Activated CD8-positive, alpha-beta T cell treated with anti-CD3 and anti-CD28 coated beads, Interleukin-2, amount 10 ng/mL, durations not matched to agents 7 days and 5 days (primary cell): ENCODE results near the gene CTNS. TPM values are rescaled to one million over a fixed set of nuclear protein-coding genes. Genes with fewer than 3 reads are reported as not detected.

Source experiments
- ATAC-seq: fragments of 150-1000 bp; cut with Tn5 transposase; one replicate; pipeline ENCODE4 v1.10.0; 2021; ENCODE audit warnings: moderate library complexity
- CTCF ChIA-PET: fragments of 350-600 bp; sonication (Branson Sonifier 250); formaldehyde crosslinking; loops from one replicate; lab custom pipeline; 2021; ENCODE audit warnings: antibody characterized with exemption; lab: Charles Lee
- POLR2A ChIA-PET: fragments of 350-600 bp; sonication (Branson Sonifier 250); formaldehyde crosslinking; loops from one replicate; lab custom pipeline; 2021; ENCODE audit warnings: antibody characterized with exemption; lab: Charles Lee
- DNase-seq: peaks from one replicate; pipeline ENCODE4 v3.0.0-alpha.2; 2020
- H3K27ac Mint-ChIP-seq: one replicate; pipeline ENCODE4 v1.8.0; 2021; ENCODE audit warnings: mild to moderate bottlenecking, mixed read lengths
- H3K27me3 Mint-ChIP-seq: one replicate; pipeline ENCODE4 v1.8.0; 2021; ENCODE audit warnings: low read depth, mixed read lengths
- H3K36me3 Mint-ChIP-seq: one replicate; pipeline ENCODE4 v1.8.0; 2021; ENCODE audit warnings: low read depth, mixed read lengths
- H3K4me1 Mint-ChIP-seq: one replicate; pipeline ENCODE4 v1.8.0; 2021; ENCODE audit warnings: low read depth, mixed read lengths
- H3K4me3 Mint-ChIP-seq: one replicate; pipeline ENCODE4 v1.8.0; 2021; ENCODE audit warnings: mild to moderate bottlenecking, mixed read lengths
- H3K9me3 Mint-ChIP-seq: one replicate; pipeline ENCODE4 v1.8.0; 2022; ENCODE audit warnings: mixed read lengths; ENCODE audit not compliant: insufficient read depth
- total RNA-seq, 2 experiments: library from RNA; stranded (reverse); gene quantifications; one replicate each; pipeline ENCODE4 v1.2.3, GENCODE V29; 2021

CTNS gene
- total RNA-seq, 2 experiments from 2014 or later = 7.7 to 9.7 TPM

DNA sequence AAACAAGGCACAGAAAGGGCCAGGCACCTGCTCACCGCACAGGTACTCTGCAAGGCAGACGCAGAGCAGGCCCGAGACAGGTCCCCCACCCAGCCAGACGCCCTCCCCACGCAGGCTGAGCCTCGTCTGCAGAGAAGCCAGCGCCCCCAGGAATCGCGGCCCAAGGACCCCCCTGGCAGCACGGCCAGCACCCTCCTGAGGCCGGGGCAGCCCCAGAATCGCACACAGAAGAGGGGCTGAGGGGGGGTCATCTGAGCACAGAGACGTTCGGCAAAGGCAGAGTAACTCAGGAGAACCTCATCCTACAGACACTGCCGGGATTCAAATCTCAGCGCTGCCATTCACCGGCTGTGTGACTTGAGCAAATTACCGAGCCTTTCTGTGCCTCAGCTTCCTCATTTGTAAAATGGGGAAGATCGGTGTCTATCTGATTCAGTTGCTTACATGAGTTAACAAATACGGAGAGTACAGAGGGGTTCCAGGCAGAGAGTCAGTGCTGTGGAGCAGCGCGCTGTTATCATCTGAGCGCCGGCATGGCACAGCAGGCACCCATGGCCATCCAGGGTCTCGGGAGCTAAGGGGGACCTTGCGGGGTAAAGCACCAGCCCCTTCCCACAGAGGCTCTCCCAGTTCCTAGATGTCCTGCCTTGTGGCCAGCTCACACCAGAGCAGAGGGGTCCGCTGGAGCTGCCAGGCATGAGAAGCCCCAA lies 42.4 kb downstream of the CTNS start:
- H3K36me3 Mint-ChIP-seq = peaks cover 2% of the 10 kb centered on the region
- DNase-seq (no peak), ATAC-seq (no peak)
- ChIA-PET POLR2A (interaction anchor here (1.0 to 2.9 kb wide), 2 partner anchors 10 to 44 kb away, joined by 3 to 11 read pairs; partner anchors contain the start of genes EMC6 and TAX1BP3), CTCF (interaction anchor here (1.0 to 1.9 kb wide), 2 partner anchors 59 to 630 kb away, joined by 3 to 9 read pairs; no protein-coding TSS in a partner anchor)
- H3K9me3 Mint-ChIP-seq = no peaks in the 10 kb centered on the region
- no peak overlapping the region for H3K4me3 Mint-ChIP-seq
- peaks cover 25% of the 10 kb centered on the region for H3K4me1 Mint-ChIP-seq
- no peaks in the 10 kb centered on the region for H3K27me3 Mint-ChIP-seq
- no peak overlapping the region for H3K27ac Mint-ChIP-seq

DNA sequence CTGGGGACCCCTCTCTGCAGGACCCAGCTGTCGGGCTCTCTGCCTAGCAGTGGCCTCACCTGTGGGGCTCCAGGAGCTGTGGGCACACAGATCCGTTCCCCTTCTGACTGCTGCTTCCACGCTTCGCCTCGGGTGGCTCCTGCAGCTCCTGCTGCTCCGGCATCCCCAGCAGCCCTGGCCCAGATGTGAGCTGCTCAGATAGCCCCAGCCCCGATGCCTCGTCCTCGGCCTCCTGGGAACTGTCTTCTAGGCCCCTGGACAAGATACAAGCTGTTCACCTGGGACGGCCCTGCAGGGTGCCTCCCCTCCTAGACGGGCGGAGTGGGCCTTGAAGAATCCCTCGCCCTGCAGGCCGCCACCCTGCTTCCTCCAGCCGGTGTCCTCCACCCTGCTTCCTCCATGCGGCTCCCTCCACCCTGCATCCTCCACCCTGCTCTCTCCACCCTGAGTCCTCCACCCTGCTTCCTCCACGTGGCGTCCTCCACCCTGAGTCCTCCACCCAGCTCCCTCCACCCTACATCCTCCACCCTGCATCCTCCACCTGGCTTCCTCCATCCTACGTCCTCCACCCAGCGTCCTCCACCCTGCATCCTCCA lies 43.1 kb downstream of the CTNS start:
- ATAC-seq = no peak
- no peak for DNase-seq
- ChIA-PET CTCF (interaction anchor here (1.9 kb wide), 1 partner anchor 58 kb away, joined by 9 read pairs; no protein-coding TSS in a partner anchor), POLR2A (interaction anchor here (1.0 to 2.9 kb wide), 2 partner anchors 10 to 43 kb away, joined by 3 to 11 read pairs; partner anchors contain the start of genes EMC6 and TAX1BP3)
- Mint-ChIP-seq H3K27me3 (no peaks in the 10 kb centered on the region), H3K36me3 (peaks cover 2% of the 10 kb centered on the region), H3K4me1 (peaks cover 25% of the 10 kb centered on the region), H3K27ac (peak overlapping the region; percentile 45), H3K9me3 (no peaks in the 10 kb centered on the region), H3K4me3 (no peak overlapping the region)

DNA sequence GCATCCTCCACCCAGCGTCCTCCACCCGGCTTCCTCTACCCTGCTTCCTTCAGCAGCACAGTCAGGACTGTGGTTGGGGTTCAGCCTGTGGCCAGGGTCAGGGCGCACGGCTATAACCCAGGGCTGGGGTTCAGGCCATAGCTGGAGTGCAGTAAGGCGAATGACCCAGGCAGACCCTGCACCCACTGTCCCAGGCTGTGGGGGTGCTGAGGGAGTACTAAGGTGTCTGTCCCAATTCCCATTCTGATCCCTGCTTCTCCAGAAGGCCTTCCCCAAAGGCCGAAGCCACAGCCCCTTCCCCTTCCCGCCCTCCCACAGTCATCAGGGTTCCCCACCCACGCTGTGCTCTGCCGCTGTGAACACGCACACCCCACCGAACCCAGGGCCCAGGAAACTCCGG lies 44.5 kb downstream of the CTNS start:
- ChIA-PET CTCF (no interaction called here), POLR2A (no interaction called here)
- no peaks in the 10 kb centered on the region for H3K9me3 Mint-ChIP-seq
- peaks cover 2% of the 10 kb centered on the region for H3K36me3 Mint-ChIP-seq
- peaks cover 25% of the 10 kb centered on the region for H3K4me1 Mint-ChIP-seq
- DNase-seq (no peak), ATAC-seq (no peak)
- no peak overlapping the region for H3K4me3 Mint-ChIP-seq
- no peaks in the 10 kb centered on the region for H3K27me3 Mint-ChIP-seq
- H3K27ac Mint-ChIP-seq = no peak overlapping the region

DNA sequence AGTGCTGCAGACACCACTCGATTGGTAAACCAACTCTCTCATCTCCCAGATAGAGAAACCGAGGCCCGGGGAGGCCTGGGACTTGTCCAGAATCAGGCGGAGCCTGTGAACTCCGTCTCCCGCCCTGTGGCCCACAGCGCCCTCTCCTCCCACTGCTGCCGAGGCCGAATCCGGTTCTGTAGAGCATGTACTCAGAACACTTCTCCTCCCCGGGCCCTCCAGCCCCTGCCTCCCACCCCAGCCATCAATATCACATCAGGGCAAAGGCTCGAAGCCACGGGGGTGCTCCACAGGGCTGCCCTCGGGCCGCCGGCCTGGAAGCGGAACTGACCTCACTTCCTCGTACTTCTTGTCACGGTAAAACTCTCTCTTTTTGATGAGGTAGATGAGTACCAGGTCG lies 45.0 kb downstream of the CTNS start:
- Mint-ChIP-seq H3K27me3 (no peaks in the 10 kb centered on the region), H3K4me1 (peaks cover 25% of the 10 kb centered on the region), H3K9me3 (no peaks in the 10 kb centered on the region), H3K36me3 (peaks cover 2% of the 10 kb centered on the region), H3K4me3 (no peak overlapping the region), H3K27ac (no peak overlapping the region)
- ATAC-seq (no peak), DNase-seq (no peak)
- POLR2A ChIA-PET = no interaction called here
- CTCF ChIA-PET = no interaction called here

DNA sequence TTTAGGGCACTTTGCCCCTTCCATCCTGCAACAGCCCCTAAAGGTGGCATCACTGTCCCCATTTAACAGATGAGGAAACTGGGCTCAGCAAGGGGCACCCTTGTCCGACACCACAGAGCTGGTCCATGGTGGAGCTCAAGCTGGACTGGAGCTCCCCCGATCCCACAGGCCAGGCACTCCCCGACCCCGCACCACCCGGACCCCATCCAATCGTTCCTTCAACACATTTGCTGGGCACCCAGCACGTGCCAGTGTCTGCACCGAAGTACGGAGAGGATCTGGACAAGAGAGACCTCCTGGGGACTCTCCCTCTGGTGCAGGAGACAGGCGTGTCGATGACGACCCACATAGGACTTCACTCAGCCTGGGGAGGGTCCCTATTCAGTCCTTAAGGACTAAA lies 45.5 kb downstream of the CTNS start:
- H3K27me3 Mint-ChIP-seq = no peaks in the 10 kb centered on the region
- POLR2A ChIA-PET = no interaction called here
- H3K4me1 Mint-ChIP-seq = peaks cover 25% of the 10 kb centered on the region
- CTCF ChIA-PET = interaction anchor here (0.8 to 2.2 kb wide), 16 partner anchors 8 to 164 kb away, joined by 3 to 29 read pairs (median 6); partner anchors contain the start of genes HASPIN, NCBP3 and P2RX5
- H3K27ac Mint-ChIP-seq = no peak overlapping the region
- peaks cover 2% of the 10 kb centered on the region for H3K36me3 Mint-ChIP-seq
- ATAC-seq (no peak), DNase-seq (no peak)
- no peaks in the 10 kb centered on the region for H3K9me3 Mint-ChIP-seq
- H3K4me3 Mint-ChIP-seq = no peak overlapping the region

DNA sequence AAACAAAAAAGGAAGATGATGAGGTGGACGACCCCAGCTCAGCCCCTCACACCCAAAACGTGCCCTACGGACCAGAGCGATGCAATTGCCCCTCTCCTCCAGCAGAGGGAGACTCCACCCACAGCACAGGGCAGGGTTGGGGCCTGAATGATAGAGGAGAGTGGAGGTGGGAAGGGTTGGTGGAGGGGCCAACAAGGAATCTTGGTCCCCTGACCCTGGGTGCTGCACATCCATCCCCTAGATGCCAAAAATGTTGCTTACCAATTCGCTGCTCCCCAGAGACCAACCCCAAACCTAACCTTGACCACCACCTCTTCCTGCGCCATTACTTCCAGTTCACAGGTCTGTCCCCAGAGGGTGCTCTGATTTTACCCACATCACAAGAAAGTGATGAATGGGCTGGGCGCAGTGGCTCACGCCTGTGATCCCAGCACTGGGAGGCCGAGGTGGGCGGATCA lies 46.5 kb downstream of the CTNS start:
- Mint-ChIP-seq H3K27ac (no peak overlapping the region), H3K4me1 (peaks cover 25% of the 10 kb centered on the region), H3K27me3 (no peaks in the 10 kb centered on the region), H3K9me3 (no peaks in the 10 kb centered on the region), H3K4me3 (no peak overlapping the region), H3K36me3 (peaks cover 2% of the 10 kb centered on the region)
- peak; percentile 90 for ATAC-seq
- peak; percentile 74 for DNase-seq
- POLR2A ChIA-PET = interaction anchor here (0.6 kb wide), 1 partner anchor 41 kb away, joined by 3 read pairs; the partner anchor contains the start of gene HASPIN
- CTCF ChIA-PET = interaction anchor here (0.6 to 2.2 kb wide), 29 partner anchors 8 to 231 kb away, joined by 3 to 29 read pairs (median 4); partner anchors contain the start of genes HASPIN, NCBP3 and P2RX5

DNA sequence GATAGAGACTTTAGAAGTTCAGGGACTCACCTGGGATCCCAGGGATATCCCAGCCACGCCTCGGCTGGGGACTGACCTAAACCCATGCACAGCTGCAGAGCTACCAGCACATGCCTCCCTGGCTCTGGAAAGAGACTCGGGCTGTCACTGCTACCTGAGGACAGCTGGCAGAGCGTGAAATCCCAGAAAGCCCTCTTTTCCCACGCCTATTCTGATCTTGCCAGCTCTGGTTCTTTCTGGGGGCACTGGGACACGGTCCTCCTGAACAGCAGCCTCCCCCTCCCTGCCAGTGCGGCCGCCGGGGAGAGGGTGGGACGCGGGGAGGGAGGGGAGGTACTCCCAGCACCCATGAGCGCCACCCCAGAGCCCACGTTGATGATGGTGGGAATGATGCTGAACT lies 48.6 kb downstream of the CTNS start:
- no peak overlapping the region for H3K4me3 Mint-ChIP-seq
- ATAC-seq (no peak), DNase-seq (no peak)
- no peaks in the 10 kb centered on the region for H3K9me3 Mint-ChIP-seq
- no peak overlapping the region for H3K27ac Mint-ChIP-seq
- H3K4me1 Mint-ChIP-seq = peaks cover 21% of the 10 kb centered on the region
- H3K27me3 Mint-ChIP-seq = no peaks in the 10 kb centered on the region
- POLR2A ChIA-PET = no interaction called here
- CTCF ChIA-PET = interaction anchor here (0.7 to 1.0 kb wide), 2 partner anchors 38 to 42 kb away, joined by 3 to 4 read pairs; partner anchors contain the start of gene HASPIN
- H3K36me3 Mint-ChIP-seq = peaks cover 4% of the 10 kb centered on the region

DNA sequence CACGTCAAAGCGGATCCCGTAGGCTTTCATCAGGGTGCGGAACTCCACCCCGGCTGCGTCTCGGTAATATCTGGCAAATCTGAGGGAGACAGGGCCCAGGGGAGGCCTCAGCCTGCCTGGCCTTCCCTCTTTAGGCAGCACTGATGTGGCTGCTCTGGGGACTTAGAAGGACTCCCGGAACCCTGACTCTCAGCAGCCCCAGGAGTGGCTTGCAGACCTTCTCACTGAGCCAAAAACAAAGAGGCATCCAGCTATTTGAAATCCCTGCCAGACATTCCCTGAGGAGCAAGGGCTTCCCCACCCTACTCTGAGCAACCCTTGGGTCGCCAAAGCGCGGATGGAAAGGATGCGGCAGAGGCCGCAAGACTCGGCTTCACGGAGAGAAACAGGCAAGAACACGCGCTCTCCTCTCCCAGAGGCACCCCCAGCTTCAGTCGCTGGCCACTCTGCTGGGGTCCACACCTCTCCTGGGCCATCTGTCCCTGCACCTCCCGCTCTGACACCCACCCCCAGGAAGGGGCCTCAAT lies 51.5 kb downstream of the CTNS start:
- no peaks in the 10 kb centered on the region for H3K9me3 Mint-ChIP-seq
- POLR2A ChIA-PET = interaction anchor here (0.6 kb wide), 1 partner anchor 19 kb away, joined by 3 read pairs; no protein-coding TSS in a partner anchor
- H3K4me3 Mint-ChIP-seq = no peak overlapping the region
- H3K4me1 Mint-ChIP-seq = peaks cover 8% of the 10 kb centered on the region
- H3K27me3 Mint-ChIP-seq = no peaks in the 10 kb centered on the region
- CTCF ChIA-PET = no interaction called here
- ATAC-seq = no peak
- H3K36me3 Mint-ChIP-seq = peaks cover 3% of the 10 kb centered on the region
- H3K27ac Mint-ChIP-seq = no peak overlapping the region
- no peak for DNase-seq

DNA sequence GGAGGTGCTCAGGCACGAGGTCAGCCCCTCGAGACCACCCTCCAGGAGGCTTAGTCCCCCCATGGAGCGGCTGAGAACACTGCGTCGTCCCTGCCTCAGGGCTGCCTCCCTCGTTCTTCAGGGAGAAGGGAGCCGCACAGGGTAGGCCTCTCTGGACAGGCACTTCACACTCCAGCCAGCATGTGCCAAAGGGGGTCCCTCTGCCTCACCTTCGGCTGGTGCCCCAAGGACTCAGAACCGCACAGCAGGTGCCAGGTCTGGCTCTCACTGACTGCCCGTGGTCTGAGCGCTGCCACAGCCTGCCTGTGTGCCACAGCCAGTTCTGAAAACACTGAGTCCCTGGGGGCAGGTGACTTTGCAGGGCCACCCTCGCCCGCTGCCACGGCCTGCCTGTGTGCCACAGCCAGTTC lies 52.3 kb downstream of the CTNS start:
- POLR2A ChIA-PET = no interaction called here
- Mint-ChIP-seq H3K4me1 (peaks cover 8% of the 10 kb centered on the region), H3K36me3 (peaks cover 3% of the 10 kb centered on the region), H3K4me3 (no peak overlapping the region), H3K27me3 (no peaks in the 10 kb centered on the region), H3K9me3 (no peaks in the 10 kb centered on the region), H3K27ac (no peak overlapping the region)
- CTCF ChIA-PET = no interaction called here
- DNase-seq = no peak
- ATAC-seq = no peak

DNA sequence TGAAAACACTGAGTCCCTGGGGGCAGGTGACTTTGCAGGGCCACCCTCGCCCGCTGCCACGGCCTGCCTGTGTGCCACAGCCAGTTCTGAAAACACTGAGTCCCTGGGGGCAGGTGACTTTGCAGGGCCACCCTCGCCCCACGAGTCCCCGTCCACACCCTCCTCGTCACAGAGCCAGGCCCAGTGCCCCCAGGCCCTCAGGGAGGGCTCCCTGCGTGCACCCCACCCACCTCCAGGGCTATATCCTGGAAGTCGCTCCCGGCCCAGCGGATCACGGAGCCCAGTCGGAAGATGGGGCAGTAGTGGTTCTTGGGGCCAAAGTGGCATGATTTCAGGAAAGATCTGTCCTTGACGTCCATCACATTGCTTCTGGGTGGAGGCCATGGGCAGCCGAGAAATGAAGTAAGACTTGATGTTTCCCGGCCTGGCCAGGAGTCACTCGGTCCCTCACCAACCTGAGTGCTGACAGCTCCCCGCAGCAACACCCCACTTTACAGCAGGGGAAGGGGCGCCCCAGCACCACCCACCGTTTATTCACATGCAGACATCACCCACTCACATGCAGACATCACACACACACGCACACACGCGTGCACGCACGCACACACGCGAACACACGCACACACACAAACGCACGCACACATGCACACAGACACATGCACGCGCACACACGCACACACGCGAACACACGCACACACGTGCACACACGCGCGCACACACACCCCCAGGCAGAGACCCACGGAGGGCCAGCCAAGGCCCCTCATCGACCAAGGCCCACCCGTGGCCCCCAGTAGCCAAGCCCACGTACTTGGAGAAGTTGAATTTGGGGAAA lies 52.9 kb downstream of the CTNS start:
- Mint-ChIP-seq H3K4me3 (no peak overlapping the region), H3K27me3 (no peaks in the 10 kb centered on the region)
- ATAC-seq = no peak

DNA sequence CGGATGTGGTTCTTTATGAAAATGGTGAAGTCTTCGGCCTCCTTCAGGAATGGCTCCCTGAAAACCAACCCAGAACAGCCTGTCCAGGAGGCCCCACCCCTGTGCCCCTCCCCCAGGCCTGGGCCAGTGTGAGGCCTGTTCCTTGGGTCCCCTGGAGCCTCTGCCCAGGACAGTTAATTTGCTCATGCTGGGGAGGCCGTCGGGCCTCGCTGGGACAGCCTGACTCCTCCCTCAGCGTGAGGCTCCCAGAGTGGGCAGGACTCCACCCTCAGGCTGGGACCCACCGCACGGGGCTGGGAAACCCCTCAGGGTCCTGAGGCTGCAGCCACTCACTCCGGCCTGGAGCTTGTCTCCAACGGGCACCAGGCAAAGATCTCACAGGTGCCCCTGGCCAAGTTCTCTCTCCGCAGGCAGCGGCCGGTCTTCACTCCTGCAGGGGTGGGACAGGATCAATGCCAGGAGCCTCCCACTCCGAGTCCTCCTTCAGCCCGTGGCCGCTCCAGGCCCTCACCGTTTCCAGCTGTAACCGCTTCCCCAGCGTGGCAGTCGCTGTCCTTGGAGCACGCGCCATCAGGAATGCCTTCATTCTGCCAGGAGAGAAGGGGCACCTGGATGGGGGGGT lies 53.6 kb downstream of the CTNS start:
- no peaks in the 10 kb centered on the region for H3K27me3 Mint-ChIP-seq
- peaks cover 18% of the 10 kb centered on the region for H3K4me1 Mint-ChIP-seq
- POLR2A ChIA-PET = no interaction called here
- peaks cover 3% of the 10 kb centered on the region for H3K36me3 Mint-ChIP-seq
- no peaks in the 10 kb centered on the region for H3K9me3 Mint-ChIP-seq
- no peak overlapping the region for H3K27ac Mint-ChIP-seq
- CTCF ChIA-PET = no interaction called here
- H3K4me3 Mint-ChIP-seq = no peak overlapping the region
- no peak for DNase-seq
- ATAC-seq = no peak

More for the DNA sequence above, 52.9 kb downstream of the CTNS start:
- peak overlapping the region; percentile 55 for H3K27ac Mint-ChIP-seq
- H3K36me3 Mint-ChIP-seq = peaks cover 3% of the 10 kb centered on the region
- H3K9me3 Mint-ChIP-seq = no peaks in the 10 kb centered on the region
- CTCF ChIA-PET = no interaction called here
- POLR2A ChIA-PET = no interaction called here
- peaks cover 14% of the 10 kb centered on the region for H3K4me1 Mint-ChIP-seq
- no peak for DNase-seq
